HEK293T (cell line): ENCODE results near the gene ATAD2B.

Source experiments
- CTCF ChIA-PET: fragments of 350-600 bp; formaldehyde crosslinking; extraction: SDS; loops from one replicate; lab custom pipeline; 2021; ENCODE audit warnings: antibody characterized with exemption, inconsistent platforms; lab: Yijun Ruan, JAX
- POLR2A ChIA-PET: fragments of 350-600 bp; formaldehyde crosslinking; extraction: SDS; loops from one replicate; lab custom pipeline; 2020; ENCODE audit warnings: antibody characterized with exemption, inconsistent platforms; lab: Yijun Ruan, JAX
- DNase-seq: peaks from one replicate; pipeline ENCODE4 v3.0.0; 2012; ENCODE audit warnings: mixed read lengths; ENCODE audit errors: extremely low spot score
- ARNT ChIP-seq: fragments of 450-650 bp; IDR thresholded peaks from 2 replicates; pipeline ENCODE4 v1.6.1; 2017; ENCODE audit warnings: mild to moderate bottlenecking
- BHLHE40 ChIP-seq: fragments of 450-650 bp; IDR thresholded peaks from 2 replicates; pipeline ENCODE4 v1.6.1; 2016; ENCODE audit warnings: mild to moderate bottlenecking, moderate library complexity, borderline replicate concordance
- CTBP1 ChIP-seq: fragments of 450-650 bp; IDR thresholded peaks from 2 replicates; pipeline ENCODE4 v1.6.1; 2016; ENCODE audit warnings: borderline replicate concordance
- ELF4 ChIP-seq: fragments of 450-650 bp; IDR thresholded peaks from 2 replicates; pipeline ENCODE4 v1.6.1; 2017; ENCODE audit warnings: antibody characterized with exemption
- FOXA1 ChIP-seq: fragments of 450-650 bp; IDR thresholded peaks from 2 replicates; pipeline ENCODE4 v1.6.1; 2016; ENCODE audit warnings: mild to moderate bottlenecking
- FOXK2 ChIP-seq: fragments of 450-650 bp; IDR thresholded peaks from 2 replicates; pipeline ENCODE4 v1.6.1; 2016; ENCODE audit warnings: mild to moderate bottlenecking
- FOXM1 ChIP-seq: fragments of 450-650 bp; IDR thresholded peaks from 2 replicates; pipeline ENCODE4 v1.6.1; 2017; ENCODE audit warnings: mild to moderate bottlenecking, borderline replicate concordance
- HDGF ChIP-seq: fragments of 450-650 bp; IDR thresholded peaks from 2 replicates; pipeline ENCODE4 v1.6.1; 2017; ENCODE audit warnings: antibody characterized with exemption, borderline replicate concordance
- L3MBTL2 ChIP-seq: fragments of 450-650 bp; conservative IDR thresholded peaks from 2 replicates; pipeline ENCODE4 v1.6.1; 2016; ENCODE audit warnings: mild to moderate bottlenecking
- LEF1 ChIP-seq: fragments of 450-650 bp; IDR thresholded peaks from 2 replicates; pipeline ENCODE4 v1.6.1; 2017; ENCODE audit warnings: mild to moderate bottlenecking, borderline replicate concordance
- NFRKB ChIP-seq: fragments of 450-650 bp; IDR thresholded peaks from 2 replicates; pipeline ENCODE4 v1.6.1; 2016; ENCODE audit warnings: mild to moderate bottlenecking, moderate library complexity
- PKNOX1 ChIP-seq: fragments of 450-650 bp; IDR thresholded peaks from 2 replicates; pipeline ENCODE4 v1.6.1; 2016
- SP1 ChIP-seq: fragments of 450-650 bp; IDR thresholded peaks from 2 replicates; pipeline ENCODE4 v1.6.1; 2017
- SUZ12 ChIP-seq: fragments of 450-650 bp; IDR thresholded peaks from 2 replicates; pipeline ENCODE4 v1.6.1; 2016; ENCODE audit warnings: mild to moderate bottlenecking
- TARDBP ChIP-seq: fragments of 450-650 bp; IDR thresholded peaks from 2 replicates; pipeline ENCODE4 v1.6.1; 2016
- ZNF384 ChIP-seq: fragments of 450-650 bp; IDR thresholded peaks from 2 replicates; pipeline ENCODE4 v1.6.1; 2016

ATAD2B gene

GRCh38 chr2:23720705-23721453 lies 206.0 kb downstream of the ATAD2B start:
- no peak for TF ChIP-seq FOXA1
- TF ChIP-seq FOXK2, result no peak
- no peak for TF ChIP-seq NFRKB
- no peak for TF ChIP-seq HDGF
- no peak for TF ChIP-seq LEF1
- no peak for TF ChIP-seq BHLHE40
- TF ChIP-seq TARDBP, result no peak
- TF ChIP-seq ZNF384, result no peak
- no peak for TF ChIP-seq SP1
- no peak for TF ChIP-seq ARNT
- TF ChIP-seq PKNOX1, result no peak
- TF ChIP-seq L3MBTL2, result no peak
- no peak for TF ChIP-seq SUZ12
- no peak for TF ChIP-seq ELF4
- no peak for TF ChIP-seq FOXM1
- no peak for TF ChIP-seq CTBP1
- no peak for DNase-seq
- ChIA-PET CTCF (no interaction called here), POLR2A (no interaction called here)

- POLR2A ChIA-PET, result no interaction called here
- CTCF ChIA-PET, result no interaction called here
- TF ChIP-seq ZNF384, result no peak
- TF ChIP-seq ARNT, result no peak
- TF ChIP-seq FOXM1, result no peak
- no peak for TF ChIP-seq L3MBTL2
- TF ChIP-seq CTBP1, result no peak
- TF ChIP-seq FOXA1, result no peak
- TF ChIP-seq SUZ12, result no peak
- no peak for DNase-seq
These were observed 207.2 kb downstream of the ATAD2B start for GRCh38 chr2:23719716-23720115.

DNA sequence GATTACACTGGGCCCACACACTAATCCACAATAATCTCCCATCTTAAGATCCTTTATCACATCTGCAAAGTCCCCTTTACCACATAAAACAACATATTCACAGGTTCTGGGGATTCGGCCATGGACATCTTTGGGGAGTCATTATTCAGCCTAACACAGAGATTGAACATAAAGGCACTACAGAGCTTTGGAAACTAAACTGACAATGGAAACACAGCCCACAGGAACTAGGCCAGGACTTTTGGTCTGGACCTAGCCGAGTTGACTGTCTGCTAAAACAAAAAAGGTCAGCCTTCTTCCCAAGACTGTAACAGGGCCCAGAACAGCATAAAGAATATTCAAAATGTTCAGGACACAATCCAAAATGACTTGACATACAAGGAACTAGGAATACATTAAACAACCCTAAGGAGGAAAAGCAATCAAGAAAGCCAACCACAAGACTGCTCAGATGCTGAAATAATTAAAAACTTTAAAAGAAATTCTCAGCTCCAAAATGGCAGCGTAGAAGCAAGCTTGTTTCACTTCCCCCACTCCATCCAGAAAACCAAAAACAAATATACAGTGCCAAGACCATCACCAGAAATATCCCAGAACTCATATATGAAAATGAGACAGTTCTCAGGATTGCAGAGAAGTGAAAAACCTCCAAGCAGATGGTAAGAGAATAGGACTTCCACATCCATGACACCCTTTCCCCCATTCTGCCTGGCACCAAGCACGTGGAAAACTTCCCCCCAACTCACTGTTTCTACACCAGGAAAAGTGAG lies 207.8 kb downstream of the ATAD2B start:
- ChIA-PET CTCF (no interaction called here), POLR2A (no interaction called here)
- TF ChIP-seq CTBP1, result no peak
- no peak for TF ChIP-seq L3MBTL2
- no peak for TF ChIP-seq HDGF
- TF ChIP-seq BHLHE40, result no peak
- no peak for TF ChIP-seq ARNT
- no peak for TF ChIP-seq PKNOX1
- no peak for TF ChIP-seq LEF1
- TF ChIP-seq ELF4, result no peak
- TF ChIP-seq NFRKB, result no peak
- no peak for TF ChIP-seq ZNF384
- no peak for TF ChIP-seq TARDBP
- no peak for TF ChIP-seq FOXM1
- no peak for TF ChIP-seq SUZ12
- TF ChIP-seq FOXA1, result no peak
- no peak for TF ChIP-seq FOXK2
- no peak for TF ChIP-seq SP1
- no peak for DNase-seq

GRCh38 chr2:23713351-23713750 lies 213.6 kb downstream of the ATAD2B start:
- no peak for TF ChIP-seq L3MBTL2
- no peak for TF ChIP-seq ZNF384
- ChIA-PET CTCF (no interaction called here), POLR2A (no interaction called here)
- no peak for DNase-seq

GRCh38 chr2:23712756-23713151 lies 214.2 kb downstream of the ATAD2B start:
- POLR2A ChIA-PET, result no interaction called here
- DNase-seq, result no peak
- CTCF ChIA-PET, result no interaction called here
- TF ChIP-seq SUZ12, result no peak
- TF ChIP-seq TARDBP, result no peak
- TF ChIP-seq NFRKB, result no peak
- TF ChIP-seq ELF4, result no peak
- no peak for TF ChIP-seq SP1
- no peak for TF ChIP-seq FOXM1
- TF ChIP-seq FOXK2, result no peak
- no peak for TF ChIP-seq HDGF

- DNase-seq, result no peak
- CTCF ChIA-PET, result no interaction called here
- TF ChIP-seq ELF4 (no peak), HDGF (no peak), ZNF384 (no peak), ARNT (no peak), BHLHE40 (no peak), FOXA1 (no peak), SP1 (no peak), NFRKB (no peak), SUZ12 (no peak), FOXK2 (no peak), FOXM1 (no peak), PKNOX1 (no peak), CTBP1 (no peak), TARDBP (no peak), L3MBTL2 (no peak), LEF1 (no peak)
- POLR2A ChIA-PET, result no interaction called here
These were observed 214.8 kb downstream of the ATAD2B start for GRCh38 chr2:23711979-23712755.
